M059J (cell line): Measurements from ENCODE around the gene PCBP3. TPM values are rescaled to one million over a fixed set of nuclear protein-coding genes. Genes with fewer than 3 reads are reported as not detected.
"Not testable (repeated sequence)": the region's sequence is repeated elsewhere in the genome, so short reads cannot be mapped to it uniquely, and the experiment has no call there.

Experiments used
- DNase-seq: peaks from one replicate; pipeline ENCODE4 v3.0.0-alpha.2; 2012; ENCODE audit warnings: low read depth
- total RNA-seq: library from RNA; depleted of rRNA; stranded (reverse); fragments of >200 nt; shearing (Covaris generic); gene quantifications from 2 replicates; pipeline ENCODE4 v1.2.3, GENCODE V29; 2014

The PCBP3 gene
- total RNA-seq, 1 experiment from 2014 or later = 0.10 TPM

DNA sequence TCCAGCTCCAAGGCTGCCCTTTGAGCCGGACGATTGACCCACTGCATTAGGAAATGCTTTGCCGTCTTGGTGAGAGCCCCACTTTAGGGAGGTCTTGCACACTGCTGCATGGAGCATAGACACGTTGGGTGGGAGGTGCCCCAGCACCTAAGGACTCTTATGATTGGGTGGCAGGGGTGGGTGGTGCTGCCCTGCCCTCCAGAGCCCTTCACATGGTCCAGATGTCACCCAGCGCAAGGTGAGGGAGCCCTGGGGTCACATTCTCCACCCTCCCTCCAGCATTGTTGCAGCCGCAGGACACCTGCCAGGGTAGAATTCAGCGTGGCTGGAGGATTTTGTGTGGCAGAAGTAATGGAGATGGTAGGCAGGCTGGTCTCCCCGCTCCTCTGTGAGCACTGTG is 200.7 kb downstream of the PCBP3 start:
- no peak for DNase-seq

DNA sequence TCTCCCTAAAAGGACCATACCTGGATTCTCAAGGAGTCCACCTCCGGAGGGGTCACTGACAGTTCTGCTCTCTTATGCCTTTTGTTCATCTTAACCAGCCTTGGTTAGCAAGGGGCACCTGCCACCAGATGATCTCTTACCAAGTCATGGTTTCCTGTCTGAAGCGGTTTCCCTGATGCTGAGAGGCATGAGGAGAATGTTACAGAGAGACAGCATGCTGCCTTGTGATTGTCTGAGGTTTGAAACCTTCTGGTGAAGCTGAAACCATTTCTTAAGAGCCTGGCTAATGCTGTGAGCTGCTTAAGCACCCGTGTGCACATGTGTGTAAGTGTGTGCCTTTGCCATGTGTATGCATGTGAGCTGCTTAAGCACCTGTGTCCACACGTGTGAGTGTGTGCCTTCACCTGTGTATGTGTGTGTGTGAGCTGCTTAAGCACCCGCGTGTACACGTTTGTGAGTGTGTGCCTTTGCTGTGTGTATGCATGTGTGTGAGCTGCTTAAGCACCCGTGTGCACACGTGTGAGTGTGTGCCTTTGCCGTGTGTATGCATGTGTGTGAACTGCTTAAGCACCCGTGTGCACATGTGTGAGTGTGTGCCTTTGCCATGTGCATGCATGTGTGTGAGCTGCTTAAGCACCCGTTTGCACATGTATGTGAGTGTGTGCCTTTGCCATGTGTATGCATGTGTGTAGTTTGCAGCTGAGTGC is 201.7 kb downstream of the PCBP3 start:
- no peak for DNase-seq

DNA sequence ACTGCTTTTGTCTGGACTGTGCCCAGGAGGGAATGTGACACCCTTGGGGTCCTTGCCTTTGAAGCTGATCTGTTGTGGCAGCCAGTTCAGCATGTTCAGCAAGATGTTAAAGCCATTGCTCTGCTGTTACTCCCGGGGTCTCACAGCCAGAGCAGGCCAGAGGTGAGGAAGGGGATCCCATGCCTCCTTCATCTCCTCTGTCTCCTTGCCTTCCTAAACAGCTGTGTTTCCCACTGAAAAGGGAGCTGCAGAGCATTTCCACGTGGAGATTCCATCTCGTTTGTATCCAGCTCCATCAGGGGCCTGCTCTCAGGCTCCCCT is 202.2 kb downstream of the PCBP3 start:
- DNase-seq = no peak

DNA sequence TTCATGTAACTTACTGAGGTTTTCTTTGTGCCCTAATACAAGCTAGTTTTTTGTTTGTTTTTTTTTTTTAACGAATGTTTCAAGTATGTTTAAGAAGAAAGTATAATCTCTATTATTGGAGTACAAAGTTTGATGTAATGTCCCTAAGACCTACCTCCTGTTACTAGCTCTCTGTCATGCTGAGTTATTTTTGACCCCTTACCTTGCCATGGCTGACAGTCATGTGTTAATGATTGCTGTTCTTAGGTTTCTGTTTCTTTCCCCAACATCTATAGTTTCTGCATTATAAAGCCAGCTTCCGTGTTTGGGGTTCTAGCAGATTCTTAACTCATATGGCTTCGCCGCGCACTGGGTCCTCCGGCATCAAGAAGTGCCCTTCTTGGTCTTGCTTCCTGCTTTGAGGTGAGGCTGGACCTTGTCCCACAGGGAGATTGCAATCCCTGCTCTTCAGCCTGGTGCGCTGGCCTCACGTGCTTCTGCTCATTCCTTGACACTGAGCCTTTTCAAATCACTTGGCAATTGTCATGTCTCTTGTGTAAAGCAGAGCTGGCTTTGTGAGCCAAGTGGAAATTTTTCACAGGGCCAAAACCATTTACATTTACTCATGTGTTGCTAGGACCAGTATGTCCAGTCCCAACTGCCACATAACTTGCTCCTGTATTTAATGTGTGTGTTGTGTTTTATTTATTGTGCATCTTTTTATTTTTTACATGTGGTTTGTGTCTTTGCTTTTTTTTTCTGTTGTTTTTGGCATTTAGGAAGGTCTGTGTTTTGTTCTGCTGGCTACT is 203.0 kb downstream of the PCBP3 start:
- no peak for DNase-seq

DNA sequence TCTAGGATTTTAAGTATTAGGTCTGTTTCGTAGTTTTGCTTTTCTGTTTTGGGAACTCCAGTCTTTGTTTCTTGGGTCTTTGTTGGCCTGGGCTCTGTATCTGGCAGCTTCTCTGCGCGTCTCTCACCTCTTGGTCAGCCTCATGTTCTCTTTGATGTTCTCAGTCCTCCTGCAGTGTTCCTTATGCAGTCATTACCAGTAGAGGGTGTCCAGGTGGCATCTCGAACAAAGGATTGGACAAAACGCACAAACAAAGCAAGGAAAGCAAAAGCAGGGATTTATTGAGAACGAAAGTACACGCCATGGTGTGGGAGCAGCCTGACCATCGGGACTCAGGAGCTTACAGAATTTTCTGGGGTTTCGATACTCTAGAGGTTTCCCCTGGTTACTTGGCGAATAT is 204.3 kb downstream of the PCBP3 start:
- peak; percentile 79 for DNase-seq

DNA sequence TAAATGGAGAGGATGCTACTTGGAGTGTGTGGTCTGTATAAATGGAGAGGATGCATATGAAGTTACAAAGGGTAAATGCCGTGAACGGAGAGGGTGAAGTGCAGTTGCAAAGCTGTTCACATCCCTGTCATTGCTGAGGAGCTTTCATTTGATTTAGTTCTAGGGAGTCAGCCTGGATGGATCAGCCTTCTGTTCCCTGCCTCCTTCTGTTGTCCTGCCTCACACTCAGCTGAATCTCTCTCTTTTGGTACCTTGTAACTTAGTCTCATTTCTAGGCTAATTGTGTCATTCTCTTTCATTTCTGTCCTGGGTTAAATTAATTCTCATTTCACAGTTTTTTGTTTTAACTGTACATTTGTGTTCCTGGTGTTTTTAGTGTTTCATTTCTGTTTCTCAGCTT is 204.8 kb downstream of the PCBP3 start:
- no peak for DNase-seq

DNA sequence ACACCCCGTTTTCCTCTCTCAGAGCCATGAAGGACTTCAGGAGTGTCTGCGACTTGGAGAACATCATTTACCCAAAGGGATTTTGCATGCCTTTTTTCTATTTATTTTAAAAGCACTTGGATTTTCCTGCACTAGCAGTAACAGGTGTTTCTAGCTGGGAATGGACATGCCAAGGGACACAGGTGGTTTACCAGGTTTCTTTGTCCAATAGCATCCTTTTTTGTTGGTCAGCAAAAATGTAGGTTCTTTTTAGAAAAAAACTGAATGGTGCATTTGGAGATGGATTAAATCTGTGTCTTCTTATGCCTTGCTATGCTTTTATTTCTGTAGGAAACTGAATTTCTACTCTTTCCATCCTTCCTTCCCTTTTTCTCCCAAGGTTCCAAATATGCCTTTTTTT is 205.3 kb downstream of the PCBP3 start:
- DNase-seq = no peak

DNA sequence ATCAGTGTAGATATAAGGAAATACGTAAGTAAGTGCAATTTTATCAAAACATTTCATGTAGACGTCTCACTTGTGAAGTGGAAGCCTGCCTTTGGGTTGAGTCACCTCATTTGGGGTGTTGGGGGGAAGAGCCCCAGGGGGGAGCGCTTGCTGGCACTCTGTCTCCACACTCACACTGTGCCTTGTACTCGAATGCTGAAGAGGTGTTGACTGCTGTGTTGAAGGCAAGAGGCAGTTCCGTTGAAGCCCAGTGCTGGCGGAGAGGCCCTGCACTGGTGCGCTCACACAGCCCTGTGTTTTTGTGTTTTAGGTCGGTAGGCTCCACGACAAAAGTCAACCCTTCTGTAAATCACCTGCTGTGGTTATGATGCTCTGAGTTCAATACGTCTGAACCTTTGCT is 206.1 kb downstream of the PCBP3 start:
- no peak for DNase-seq

DNA sequence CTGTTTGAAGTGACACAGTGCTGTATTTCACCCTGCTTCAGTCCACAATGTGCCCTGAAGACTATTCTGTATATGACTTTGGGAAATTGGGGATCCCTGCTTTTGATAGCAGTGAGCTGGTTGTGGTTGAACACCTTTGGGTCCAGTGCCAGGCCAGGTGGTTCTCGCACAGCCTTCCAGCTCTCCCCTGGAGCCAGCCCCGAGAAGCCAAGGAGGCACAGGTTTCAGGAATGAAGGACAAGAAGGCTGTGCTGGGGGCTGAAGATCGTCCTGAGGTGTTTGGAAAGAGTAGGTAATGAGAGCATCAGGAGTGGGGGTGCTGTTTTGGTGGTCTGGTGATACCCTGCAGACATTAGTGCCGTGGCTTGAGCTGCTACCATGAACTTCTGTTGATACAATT is 206.7 kb downstream of the PCBP3 start:
- DNase-seq = no peak

DNA sequence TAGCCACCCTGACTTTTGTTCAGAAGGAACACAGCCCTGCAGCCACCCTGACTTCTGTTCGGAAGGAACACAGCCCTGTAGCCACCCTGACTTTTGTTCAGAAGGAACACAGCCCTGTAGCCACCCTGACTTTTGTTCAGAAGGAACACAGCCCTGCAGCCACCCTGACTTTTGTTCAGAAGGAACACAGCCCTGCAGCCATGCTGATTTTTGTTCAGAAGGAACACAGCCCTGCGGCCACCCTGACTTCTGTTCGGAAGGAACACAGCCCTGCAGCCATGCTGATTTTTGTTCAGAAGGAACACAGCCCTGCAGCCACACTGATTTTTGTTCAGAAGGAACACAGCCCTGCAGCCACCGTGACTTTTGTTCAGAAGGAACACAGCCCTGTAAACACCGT is 208.9 kb downstream of the PCBP3 start:
- DNase-seq = not testable (repeated sequence)

DNA sequence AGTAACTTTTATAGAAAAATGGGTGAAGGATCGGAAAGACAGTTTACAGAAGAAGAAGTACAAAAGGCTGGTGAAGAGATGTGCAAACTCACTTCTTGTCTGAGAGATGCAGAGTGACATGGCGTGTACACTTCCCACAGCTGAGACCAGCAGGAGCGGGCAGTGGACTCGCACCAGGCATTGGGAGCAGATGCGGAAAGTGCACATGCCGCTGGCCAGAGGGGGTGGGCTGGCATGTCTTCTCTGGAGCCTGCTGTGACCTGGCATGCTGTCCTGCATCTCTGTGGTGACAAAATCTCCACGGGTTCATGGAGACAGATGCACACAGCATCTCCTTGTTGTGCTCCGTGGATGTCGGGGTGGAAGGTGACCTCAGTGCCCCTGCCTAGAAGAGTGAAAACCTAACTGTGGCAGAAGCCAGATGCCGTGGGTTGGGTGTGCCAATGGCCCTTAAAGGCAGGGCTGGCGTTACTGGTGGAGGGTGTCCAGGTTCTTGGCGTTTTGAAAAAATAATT is 209.4 kb downstream of the PCBP3 start:
- DNase-seq = no peak

DNA sequence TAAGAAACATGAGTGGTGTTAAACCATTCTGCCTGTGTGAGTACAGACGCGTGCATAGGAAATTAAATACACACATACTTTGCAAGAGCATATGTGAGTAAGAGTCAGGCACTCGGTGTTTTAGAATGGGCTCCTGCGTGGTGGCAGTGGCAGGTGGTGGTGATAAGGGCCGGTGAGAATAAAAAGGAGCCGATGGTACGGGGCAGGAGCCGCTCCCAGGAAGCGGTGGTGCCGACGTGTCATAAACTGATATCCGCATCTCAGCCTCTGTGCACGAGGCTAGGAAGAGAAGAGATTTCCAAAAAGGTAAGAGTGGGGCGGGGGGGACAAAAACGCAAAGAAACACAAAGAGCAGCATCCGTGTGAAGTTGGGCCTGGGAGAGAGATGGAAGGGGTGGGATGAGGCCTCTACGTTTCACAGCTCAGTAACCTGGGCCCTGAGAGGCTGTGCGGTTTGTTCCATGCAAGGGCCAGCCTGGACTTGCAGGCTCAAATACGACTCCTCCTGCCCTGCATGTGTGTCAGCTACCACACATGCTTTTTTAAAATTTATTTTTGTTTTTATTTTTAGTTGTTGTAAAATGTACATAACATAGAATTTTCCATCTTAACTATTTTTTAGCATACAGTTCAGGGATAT is 210.3 kb downstream of the PCBP3 start:
- no peak for DNase-seq

DNA sequence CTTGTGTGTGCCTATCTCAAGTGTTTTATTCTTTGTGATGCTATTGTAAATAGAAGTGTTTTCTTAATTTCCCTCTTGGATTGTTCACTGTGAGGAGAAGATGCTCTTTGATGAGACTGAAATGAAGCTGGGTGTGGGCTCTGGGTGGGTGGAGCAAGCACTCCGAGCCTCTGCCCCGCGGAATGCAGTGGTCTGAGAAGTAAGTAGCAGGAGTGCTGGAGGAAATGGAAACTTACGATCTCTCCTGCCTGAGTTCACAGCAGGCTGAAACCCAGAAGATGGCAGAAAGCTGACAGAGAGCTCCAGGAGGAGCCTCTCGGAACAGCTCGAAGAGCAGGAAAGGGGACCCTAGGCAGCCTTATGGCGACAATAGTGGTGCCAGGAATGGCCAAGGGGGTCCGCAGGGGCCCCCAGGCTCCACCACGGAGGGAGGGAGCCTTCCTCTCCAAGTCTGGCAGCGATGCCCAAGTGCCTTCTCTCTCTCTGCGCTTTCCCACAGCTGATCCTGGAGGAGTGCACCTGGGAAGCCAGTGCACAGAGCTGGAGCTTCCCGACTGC is 211.2 kb downstream of the PCBP3 start:
- DNase-seq = no peak

DNA sequence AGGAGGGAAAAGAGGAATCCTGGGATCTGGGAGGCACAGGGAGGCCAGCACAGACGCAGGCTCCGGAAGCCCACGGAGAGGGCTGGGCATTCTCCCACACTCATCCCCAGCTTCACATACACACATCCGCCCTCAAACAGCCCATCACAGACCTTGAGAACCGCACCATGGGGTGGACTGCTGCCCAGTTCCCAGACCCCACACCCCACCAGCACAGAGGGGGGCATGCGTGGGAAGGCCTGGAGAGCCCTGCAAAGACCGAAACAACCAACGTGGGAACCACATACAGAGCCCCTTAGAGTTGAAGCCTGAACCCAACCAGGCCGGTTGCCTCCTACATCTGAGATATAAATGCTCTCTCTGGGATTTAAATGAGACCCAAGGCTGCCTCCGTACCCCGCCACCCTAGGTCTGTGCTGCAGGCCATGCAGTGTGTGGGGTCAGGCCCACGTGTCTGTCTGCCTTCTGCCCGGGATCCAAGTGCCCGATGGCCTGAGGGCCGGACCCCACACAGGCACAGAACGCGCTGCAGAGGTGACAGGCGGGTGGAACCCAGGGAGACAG is 211.8 kb downstream of the PCBP3 start:
- DNase-seq = no peak

DNA sequence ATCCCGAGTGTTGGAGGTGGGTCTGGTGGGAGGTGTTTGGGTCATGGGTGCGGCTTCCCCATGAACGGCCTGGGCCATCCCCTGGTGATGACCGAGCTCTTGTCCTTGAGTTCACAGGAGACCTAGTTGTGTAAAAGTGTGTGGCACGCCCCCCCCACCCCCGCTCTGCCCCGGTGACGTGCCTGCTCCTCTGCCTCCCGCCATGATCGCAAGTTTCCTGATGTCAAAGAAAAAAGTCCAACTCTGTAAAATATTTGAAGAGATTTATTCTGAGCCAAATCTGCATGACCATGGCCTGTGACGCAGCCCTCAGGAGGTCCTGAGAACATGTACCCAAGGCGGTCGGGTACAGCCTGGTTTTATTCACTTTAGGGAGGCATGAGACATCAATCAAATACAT is 212.9 kb downstream of the PCBP3 start:
- DNase-seq = no peak

DNA sequence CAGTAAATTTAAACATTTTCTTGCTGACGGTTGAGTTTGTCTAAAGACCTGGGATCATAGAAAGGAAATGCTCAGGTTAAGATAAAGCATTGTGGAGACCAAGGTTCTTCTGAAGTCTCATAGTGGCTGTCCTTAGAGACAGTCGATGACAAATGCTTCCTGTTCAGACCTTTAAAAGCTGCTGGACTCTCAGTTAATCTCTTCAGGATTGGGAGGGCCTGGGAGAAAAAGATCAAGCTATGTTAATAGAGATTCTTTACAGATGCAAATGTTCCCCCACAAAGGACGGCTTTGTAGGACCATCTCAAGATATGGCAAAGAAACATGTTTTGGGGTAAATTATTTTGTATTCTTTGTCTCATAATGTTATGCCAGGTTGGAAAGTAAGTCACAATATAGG is 213.4 kb downstream of the PCBP3 start:
- DNase-seq = no peak

DNA sequence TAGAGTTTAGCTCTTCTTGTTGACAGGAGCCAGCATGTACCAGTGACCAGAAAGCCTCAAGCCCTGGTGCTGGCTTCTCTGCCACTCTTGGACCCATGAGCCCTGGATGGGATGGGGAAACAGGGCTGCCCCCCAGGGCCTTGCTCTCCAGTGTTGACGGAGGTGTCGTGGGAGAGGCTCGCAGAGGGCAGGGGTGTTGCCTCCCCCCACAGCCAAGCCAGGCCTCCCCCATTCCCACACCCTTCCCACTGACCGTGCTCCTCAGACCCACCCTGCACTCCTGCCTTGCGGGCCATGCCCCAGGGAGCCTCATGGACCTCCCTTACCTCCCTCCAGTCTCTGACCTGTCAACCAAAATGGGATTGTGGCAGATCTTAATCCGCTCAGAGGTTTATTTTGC is 214.2 kb downstream of the PCBP3 start:
- no peak for DNase-seq

DNA sequence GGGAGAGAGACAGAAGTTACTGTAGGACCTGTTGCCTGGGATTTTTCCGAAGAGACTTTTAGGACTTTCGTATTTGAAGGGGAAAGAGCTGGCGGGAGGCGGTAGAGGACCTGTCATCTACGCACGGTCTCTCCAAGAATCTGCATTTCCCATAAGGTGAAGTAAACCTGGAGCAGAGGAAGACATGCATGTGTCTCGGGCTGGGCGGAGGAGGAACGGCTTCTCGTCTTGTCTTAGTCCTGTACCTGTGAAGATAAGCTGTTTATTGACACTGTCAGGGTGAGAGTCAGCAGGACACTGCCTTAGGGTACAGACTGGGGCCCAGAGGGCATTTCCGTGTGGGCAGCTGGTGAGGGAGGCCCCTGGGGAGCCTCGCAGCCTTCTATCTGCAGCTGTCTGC is 214.7 kb downstream of the PCBP3 start:
- DNase-seq = no peak

DNA sequence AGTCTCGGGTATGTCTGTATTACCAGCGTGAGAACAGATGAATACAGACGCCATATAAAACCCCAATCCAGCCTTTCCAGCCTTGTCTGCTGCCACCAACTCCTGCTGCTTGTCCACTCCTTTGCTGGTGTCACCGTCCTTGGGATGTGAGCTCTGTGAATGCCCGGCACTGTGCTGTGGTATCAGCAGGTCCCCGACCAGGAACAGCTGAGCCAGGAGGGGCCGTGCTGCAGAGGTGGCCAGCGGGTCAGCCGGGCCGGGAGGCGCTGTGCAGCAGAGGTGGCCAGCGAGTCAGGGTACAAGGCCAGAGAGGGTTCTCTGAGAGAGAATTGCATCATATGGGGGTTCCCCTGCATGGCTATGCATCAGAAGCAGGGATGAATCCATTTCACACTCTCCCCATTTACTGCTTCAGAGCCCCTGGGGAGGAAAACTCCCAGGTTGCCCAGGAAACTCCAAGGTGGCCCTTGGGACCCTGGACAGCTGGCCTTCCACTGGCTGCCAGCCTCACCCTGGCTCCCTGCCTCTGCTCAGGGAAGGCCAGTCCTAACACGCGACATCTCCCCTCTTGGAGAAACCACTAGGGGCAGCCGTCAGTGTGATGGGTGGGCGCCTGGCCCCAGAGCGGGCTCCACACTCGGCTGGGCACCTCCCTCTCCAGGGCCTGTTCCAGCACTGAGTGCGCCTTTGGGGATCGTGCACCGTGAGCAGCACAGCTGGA is 215.7 kb downstream of the PCBP3 start:
- DNase-seq = no peak

DNA sequence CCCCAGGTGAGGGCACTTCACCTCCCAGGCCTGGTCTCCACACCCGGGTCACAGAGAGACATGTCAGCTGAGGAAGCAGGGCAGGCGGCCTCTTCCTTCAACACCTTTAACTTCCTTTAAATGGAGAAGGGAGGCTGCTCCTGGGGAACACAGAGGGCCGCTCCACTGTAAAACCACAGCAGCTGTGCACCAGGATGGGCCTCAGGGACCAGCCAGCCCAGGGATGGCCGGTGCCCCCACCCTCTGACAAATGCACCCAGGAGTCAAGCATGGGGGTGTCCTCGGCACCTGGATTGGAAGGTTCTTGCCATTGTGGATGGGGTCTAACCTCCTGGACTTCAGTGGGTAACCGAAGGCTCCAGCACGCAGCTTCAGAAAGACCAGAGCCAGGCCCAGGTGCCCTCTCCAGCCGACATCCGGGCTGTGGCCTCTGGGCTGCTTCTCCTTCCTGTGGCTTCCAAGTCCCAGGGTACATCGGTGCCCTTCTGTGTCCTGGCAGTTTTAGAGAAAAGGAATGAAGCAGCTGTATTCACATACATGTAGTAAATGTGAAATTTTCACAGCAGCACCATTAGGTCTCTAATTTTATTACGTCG is 216.3 kb downstream of the PCBP3 start:
- no peak for DNase-seq

DNA sequence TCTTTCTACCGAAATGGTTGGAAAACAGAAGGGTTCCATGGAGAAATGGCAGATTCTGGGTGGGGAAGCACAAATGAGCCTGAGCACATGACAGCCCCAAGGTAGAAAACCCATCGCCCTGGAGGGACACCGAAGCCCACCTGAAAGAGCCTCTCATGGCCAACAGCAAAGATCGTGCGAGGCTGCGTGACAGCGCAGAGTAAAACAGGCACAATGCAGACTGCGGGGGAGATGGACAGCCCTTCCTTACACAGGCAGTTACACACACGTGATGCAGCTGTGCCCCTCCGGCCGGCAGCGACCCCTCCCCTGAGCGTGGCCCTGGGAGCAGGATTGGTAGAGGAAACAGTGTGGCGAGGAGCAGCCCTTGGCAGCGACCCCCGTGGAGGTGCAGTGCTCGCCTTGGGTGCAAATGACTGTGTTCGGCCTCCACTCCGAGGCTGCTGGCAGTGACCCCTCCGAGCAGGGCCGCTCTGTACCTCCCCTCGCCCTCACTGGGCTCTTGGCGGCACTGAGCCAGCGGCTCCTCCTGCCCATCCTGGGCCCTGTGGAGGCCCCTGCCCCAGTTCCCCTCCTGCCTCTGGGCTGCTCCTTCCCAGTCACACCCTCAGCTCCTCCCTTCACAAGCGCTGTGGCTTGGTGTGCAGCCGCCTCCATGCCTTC is 217.1 kb downstream of the PCBP3 start:
- no peak for DNase-seq
